A673 (cell line): Measurements from ENCODE around the gene ANKRD17.

ENCODE experiments used
- CTCF ChIP-seq: fragments of 300-800, 200-600 bp; sonication (generic); conservative IDR thresholded peaks from 2 replicates; pipeline ENCODE4 v1.5.1; 2017; ENCODE audit warnings: low read depth, mild to moderate bottlenecking, antibody characterized with exemption, low read length, moderate library complexity, mixed read lengths
- EZH2 ChIP-seq: fragments of 200-600 bp; sonication (generic); IDR thresholded peaks from 2 replicates; pipeline ENCODE4 v1.6.1; 2017; ENCODE audit warnings: borderline replicate concordance, low read depth, mild to moderate bottlenecking, mixed read lengths, antibody characterized with exemption, low read length; ENCODE audit not compliant: poor library complexity, severe bottlenecking

- TF ChIP-seq CTCF (no peak), EZH2 (no peak)
These were observed at the start of gene ANKRD17 for GRCh38 chr4:73258686-73259570.
